OCI-LY7 (cell line): ENCODE measurements around the gene WDR26. TPM values are rescaled to one million over a fixed set of nuclear protein-coding genes. Genes with fewer than 3 reads are reported as not detected.
"Not testable (repeated sequence)": the region's sequence is repeated elsewhere in the genome, so short reads cannot be mapped to it uniquely, and the experiment has no call there.

Experiments used
- BruUV-seq: library from RNA; stranded (reverse); fragments of 400-500 nt; replicated peaks from 2 replicates; lab custom pipeline; 2021; lab: Mats Ljungman, UMichigan
- CTCF ChIA-PET: fragments of 300-600 bp; sonication (Branson Sonifier 250); formaldehyde crosslinking; loops from one replicate; lab custom pipeline; 2022; ENCODE audit warnings: antibody characterized with exemption; ENCODE audit not compliant: unreplicated experiment; lab: Charles Lee
- POLR2A ChIA-PET: fragments of 300-600 bp; sonication (Branson Sonifier 250); formaldehyde crosslinking; loops from one replicate; lab custom pipeline; 2022; ENCODE audit warnings: antibody characterized with exemption; lab: Charles Lee
- DNase-seq: peaks from one replicate; pipeline ENCODE4 v3.0.0-alpha.2; 2015; ENCODE audit warnings: low spot score
- H2AFZ ChIP-seq: fragments of 200-600 bp; sonication (generic), shearing (Covaris generic); 2 replicates; pipeline ENCODE4 v1.6.1; 2014; ENCODE audit warnings: mild to moderate bottlenecking, antibody characterized with exemption, low read length, moderate library complexity
- H3K27ac ChIP-seq: fragments of 200-600 bp; sonication (generic); 2 replicates; pipeline ENCODE4 v1.5.1; 2014; ENCODE audit warnings: mixed run types, low read depth, mild to moderate bottlenecking, moderate library complexity, low read length, inconsistent platforms; ENCODE audit not compliant: poor library complexity, severe bottlenecking
- H3K36me3 ChIP-seq: fragments of 200-600 bp; sonication (generic); 2 replicates; pipeline ENCODE4 v1.6.1; 2014; ENCODE audit warnings: mild to moderate bottlenecking, antibody characterized with exemption, low read length, moderate library complexity, mixed read lengths; ENCODE audit not compliant: insufficient read depth
- H3K4me1 ChIP-seq: fragments of 200-600 bp; sonication (generic); 2 replicates; pipeline ENCODE4 v1.5.1; 2014; ENCODE audit warnings: mild to moderate bottlenecking, low read length; ENCODE audit not compliant: insufficient read depth, poor library complexity, severe bottlenecking
- H3K4me2 ChIP-seq: fragments of 200-600 bp; sonication (generic); 2 replicates; pipeline ENCODE4 v1.6.1; 2014; ENCODE audit warnings: mild to moderate bottlenecking, low read length
- H3K4me3 ChIP-seq: fragments of 200-600 bp; sonication (generic); 2 replicates; pipeline ENCODE4 v1.5.1; 2014; ENCODE audit warnings: mild to moderate bottlenecking, low read depth, low read length; ENCODE audit not compliant: poor library complexity, severe bottlenecking
- H3K79me2 ChIP-seq: fragments of 200-600 bp; sonication (generic); 2 replicates; pipeline ENCODE4 v1.6.1; 2016; ENCODE audit warnings: low read depth, mild to moderate bottlenecking, low read length, moderate library complexity, mixed read lengths; ENCODE audit not compliant: insufficient read depth
- H3K9me2 ChIP-seq: fragments of 200-600 bp; sonication (generic); 2 replicates; pipeline ENCODE4 v1.6.1; 2016; ENCODE audit warnings: mild to moderate bottlenecking, low read length, mixed read lengths; ENCODE audit not compliant: insufficient read depth
- H3K9me3 ChIP-seq: fragments of 200-600 bp; sonication (generic); 2 replicates; pipeline ENCODE4 v1.6.1; 2014; ENCODE audit warnings: mild to moderate bottlenecking, mixed run types, low read length, mixed read lengths
- H4K20me1 ChIP-seq: fragments of 200-600 bp; sonication (generic); 2 replicates; pipeline ENCODE4 v1.6.1; 2014; ENCODE audit warnings: mild to moderate bottlenecking, antibody characterized with exemption, low read length, moderate library complexity, mixed read lengths; ENCODE audit not compliant: insufficient read depth
- CTCF ChIP-seq: fragments of 200-600 bp; sonication (generic); conservative IDR thresholded peaks from 2 replicates; pipeline ENCODE4 v1.5.1; 2014; ENCODE audit warnings: mild to moderate bottlenecking, antibody characterized with exemption, low read length, moderate library complexity, mixed read lengths
- EZH2phosphoT487 ChIP-seq: fragments of 200-600 bp; sonication (generic); IDR thresholded peaks from 2 replicates; pipeline ENCODE4 v1.6.1; 2018; ENCODE audit warnings: low read depth, borderline replicate concordance, mild to moderate bottlenecking, mixed run types, antibody characterized with exemption, low read length, moderate library complexity, mixed read lengths
- intact Hi-C: fragments of 100-400 bp; cut with micrococcal nuclease; formaldehyde crosslinking; loops from one replicate; pipeline ENCODE4 v1.10.0; 2022; ENCODE audit not compliant: unreplicated experiment
- total RNA-seq, 2 experiments: library from RNA; depleted of rRNA in 1 of 2; stranded (reverse); fragments of >200 nt in 1 of 2; shearing (Covaris generic) in 1 of 2; gene quantifications; 2 replicates each; pipeline ENCODE4 v1.2.3, GENCODE V29; 2014 to 2022

Gene WDR26
- total RNA-seq, 2 experiments from 2014 or later = 32.0 to 77.5 TPM

- Histone ChIP-seq H3K4me2 (no peak overlapping the region), H3K27ac (no peak overlapping the region), H3K79me2 (peaks cover 69% of the 10 kb centered on the region), H2AFZ (no peak overlapping the region), H3K36me3 (peaks cover 93% of the 10 kb centered on the region), H3K9me2 (no peaks in the 10 kb centered on the region), H4K20me1 (peaks cover 10% of the 10 kb centered on the region), H3K9me3 (no peaks in the 10 kb centered on the region), H3K4me3 (no peak overlapping the region), H3K4me1 (peaks cover 42% of the 10 kb centered on the region)
- intact Hi-C loops = no loop called here
- BruUV-seq = no TSS peak
- POLR2A ChIA-PET = interaction anchor here (0.6 to 1.0 kb wide), 5 partner anchors 12 to 105 kb away, joined by 3 to 11 read pairs (median 6); no protein-coding TSS in a partner anchor
- CTCF ChIA-PET = no interaction called here
- no peak for DNase-seq
- no peak for TF ChIP-seq EZH2phosphoT487
- TF ChIP-seq CTCF = no peak
These were observed 7.3 kb downstream of the WDR26 start for GRCh38 chr1:224427346-224427745.

- not testable (repeated sequence) for H3K27ac ChIP-seq
These were observed 7.7 kb downstream of the WDR26 start for GRCh38 chr1:224426869-224427268.

GRCh38 chr1:224425279-224425884, 9.2 kb downstream of the WDR26 start:
- H3K9me3 ChIP-seq = no peaks in the 10 kb centered on the region
- H3K27ac ChIP-seq = peak overlapping the region; percentile 14
- peaks cover 49% of the 10 kb centered on the region for H3K79me2 ChIP-seq
- no peak overlapping the region for H3K4me3 ChIP-seq
- intact Hi-C loops = no loop called here
- ChIA-PET POLR2A (interaction anchor here (1.0 to 3.2 kb wide), 6 partner anchors 8 to 68 kb away, joined by 3 to 16 read pairs (median 4); partner anchors contain the start of gene WDR26), CTCF (no interaction called here)
- H3K9me2 ChIP-seq = no peaks in the 10 kb centered on the region
- peaks cover 95% of the 10 kb centered on the region for H3K36me3 ChIP-seq
- H3K4me2 ChIP-seq = 0 out of 2 replicates have a peak overlapping the region, but pooled peaks have one; percentile 24
- no peak overlapping the region for H2AFZ ChIP-seq
- peaks cover 23% of the 10 kb centered on the region for H3K4me1 ChIP-seq
- no peak for TF ChIP-seq EZH2phosphoT487
- TF ChIP-seq CTCF = no peak
- no peak for DNase-seq
- BruUV-seq = no TSS peak
- H4K20me1 ChIP-seq = no peaks in the 10 kb centered on the region; the same call in 1 of the 2 replicates

More at GRCh38 chr1:224426869-224427268, 7.7 kb downstream of the WDR26 start:
- POLR2A ChIA-PET = interaction anchor here (0.6 to 1.4 kb wide), 3 partner anchors 17 to 943 kb away, joined by 4 to 7 read pairs (median 6); no protein-coding TSS in a partner anchor
- Histone ChIP-seq H3K79me2 (peaks cover 64% of the 10 kb centered on the region), H3K36me3 (peaks cover 93% of the 10 kb centered on the region), H3K4me1 (peaks cover 37% of the 10 kb centered on the region)
- BruUV-seq, H3K4me2 ChIP-seq, intact Hi-C loops, H4K20me1 ChIP-seq, H3K4me3 ChIP-seq, H3K9me3 ChIP-seq, H3K9me2 ChIP-seq, DNase-seq, CTCF ChIA-PET, H2AFZ ChIP-seq: not testable (repeated sequence)
